H9 (cell line): ENCODE measurements around the gene SHANK1. TPM values are rescaled to one million over a fixed set of nuclear protein-coding genes. Genes with fewer than 3 reads are reported as not detected.
A peak's percentile ranks its signal among the peaks of the same experiment; 100 is the strongest.

ENCODE experiments used
- DNase-seq: peaks from one replicate; pipeline ENCODE4 v3.0.0-alpha.2; 2017
- H2AFZ ChIP-seq: one replicate; pipeline ENCODE4 v1.6.1; 2013; ENCODE audit warnings: mild to moderate bottlenecking, low read length, control low read depth, moderate library complexity
- H2AK5ac ChIP-seq: 2 replicates; pipeline ENCODE4 v1.6.1; 2013; ENCODE audit warnings: low read length, control low read depth, mixed read lengths; ENCODE audit not compliant: insufficient read length
- H2BK120ac ChIP-seq: one replicate; pipeline ENCODE4 v1.6.1; 2013; ENCODE audit warnings: low read depth, mild to moderate bottlenecking, low read length, control low read depth, inconsistent platforms; ENCODE audit not compliant: poor library complexity, severe bottlenecking
- H2BK12ac ChIP-seq: 2 replicates; pipeline ENCODE4 v1.6.1; 2013; ENCODE audit warnings: low read length, control low read depth, mixed read lengths, low read depth; ENCODE audit not compliant: insufficient read length
- H2BK15ac ChIP-seq: 2 replicates; pipeline ENCODE4 v1.6.1; 2013; ENCODE audit warnings: low read depth, low read length, control low read depth
- H2BK20ac ChIP-seq: one replicate; pipeline ENCODE4 v1.6.1; 2013; ENCODE audit warnings: low read depth, mild to moderate bottlenecking, low read length, control low read depth, inconsistent platforms; ENCODE audit not compliant: poor library complexity, severe bottlenecking
- H2BK5ac ChIP-seq: 2 replicates; pipeline ENCODE4 v1.6.1; 2013; ENCODE audit warnings: low read length, control low read depth, mixed read lengths; ENCODE audit not compliant: insufficient read length
- H3K14ac ChIP-seq: 2 replicates; pipeline ENCODE4 v1.6.1; 2013; ENCODE audit warnings: low read length, control low read depth; ENCODE audit not compliant: insufficient read depth
- H3K18ac ChIP-seq: 2 replicates; pipeline ENCODE4 v1.6.1; 2013; ENCODE audit warnings: low read depth, mild to moderate bottlenecking, mixed read lengths, low read length, control low read depth; ENCODE audit not compliant: insufficient read length
- H3K23ac ChIP-seq: 2 replicates; pipeline ENCODE4 v1.6.1; 2013; ENCODE audit warnings: low read length, control low read depth, mixed read lengths, low read depth; ENCODE audit not compliant: insufficient read length
- H3K23me2 ChIP-seq: 2 replicates; pipeline ENCODE4 v1.6.1; 2013; ENCODE audit warnings: low read depth, mild to moderate bottlenecking, mixed read lengths, low read length, control low read depth; ENCODE audit not compliant: insufficient read length, poor library complexity, severe bottlenecking
- H3K27ac ChIP-seq: 2 replicates; pipeline ENCODE4 v1.5.1; 2013; ENCODE audit warnings: low read length, control low read depth, mixed read lengths, low read depth; ENCODE audit not compliant: insufficient read length
- H3K27me3 ChIP-seq: 2 replicates; pipeline ENCODE4 v1.6.1; 2013; ENCODE audit warnings: low read length, control low read depth, inconsistent platforms; ENCODE audit not compliant: insufficient read depth
- H3K4ac ChIP-seq: 2 replicates; pipeline ENCODE4 v1.6.1; 2013; ENCODE audit warnings: low read depth, mild to moderate bottlenecking, control low read depth, inconsistent platforms, low read length, moderate library complexity
- H3K4me1 ChIP-seq: 2 replicates; pipeline ENCODE4 v1.6.1; 2013; ENCODE audit warnings: low read length, control low read depth, inconsistent platforms; ENCODE audit not compliant: insufficient read depth
- H3K4me2 ChIP-seq: 2 replicates; pipeline ENCODE4 v1.6.1; 2013; ENCODE audit warnings: low read length, control low read depth, mixed read lengths; ENCODE audit not compliant: insufficient read length, insufficient read depth
- H3K56ac ChIP-seq: 2 replicates; pipeline ENCODE4 v1.6.1; 2013; ENCODE audit warnings: low read depth, mild to moderate bottlenecking, mixed read lengths, low read length, control low read depth; ENCODE audit not compliant: insufficient read length
- H3K79me1 ChIP-seq: 2 replicates; pipeline ENCODE4 v1.6.1; 2013; ENCODE audit warnings: low read depth, mild to moderate bottlenecking, moderate library complexity, low read length, control low read depth, inconsistent platforms; ENCODE audit not compliant: insufficient read depth, poor library complexity, severe bottlenecking
- H3K79me2 ChIP-seq: 2 replicates; pipeline ENCODE4 v1.6.1; 2013; ENCODE audit warnings: low read length, control low read depth, inconsistent platforms; ENCODE audit not compliant: insufficient read depth
- H3K9ac ChIP-seq: 2 replicates; pipeline ENCODE4 v1.6.1; 2013; ENCODE audit warnings: low read length, control low read depth, mixed read lengths; ENCODE audit not compliant: insufficient read length; ENCODE audit errors: extremely low read depth
- H3K9me3 ChIP-seq: one replicate; pipeline ENCODE4 v1.6.1; 2013; ENCODE audit warnings: low read depth, low read length, inconsistent platforms; ENCODE audit not compliant: control insufficient read depth
- H3T11ph ChIP-seq: one replicate; pipeline ENCODE4 v1.6.1; 2013; ENCODE audit warnings: mild to moderate bottlenecking, low read length, control low read depth, inconsistent platforms
- H4K20me1 ChIP-seq: one replicate; pipeline ENCODE4 v1.6.1; 2013; ENCODE audit not compliant: control insufficient read depth, insufficient read length, insufficient read depth
- H4K5ac ChIP-seq: 2 replicates; pipeline ENCODE4 v1.6.1; 2013; ENCODE audit warnings: low read depth, mild to moderate bottlenecking, mixed read lengths, low read length, control low read depth; ENCODE audit not compliant: insufficient read length
- H4K8ac ChIP-seq: replicated peaks from 2 replicates; pipeline ENCODE4 v1.6.1; 2013; ENCODE audit warnings: low read length, control low read depth, mixed read lengths, low read depth; ENCODE audit not compliant: insufficient read length
- H4K91ac ChIP-seq: 2 replicates; pipeline ENCODE4 v1.6.1; 2013; ENCODE audit warnings: low read depth, mild to moderate bottlenecking, moderate library complexity, mixed read lengths, low read length, control low read depth; ENCODE audit not compliant: insufficient read length
- H3K27ac Mint-ChIP-seq, 3 experiments: 2 replicates in 2 of 3; 3 replicates in 1 of 3; pipeline ENCODE4 v1.8.0; 2020 to 2021; ENCODE audit warnings: mixed read lengths in 3 of 3, mild to moderate bottlenecking in 1 of 3, moderate library complexity in 1 of 3
- H3K27me3 Mint-ChIP-seq: 2 replicates; pipeline ENCODE4 v1.8.0; 2021; ENCODE audit warnings: low read depth, mild to moderate bottlenecking, moderate library complexity, mixed read lengths
- H3K36me3 Mint-ChIP-seq, 3 experiments: 2 replicates in 2 of 3; 3 replicates in 1 of 3; pipeline ENCODE4 v1.8.0; 2020 to 2021; ENCODE audit warnings: low read depth in 3 of 3, mixed read lengths in 3 of 3; ENCODE audit not compliant: insufficient read depth in 1 of 3
- H3K4me1 Mint-ChIP-seq, 2 experiments: 2 replicates each; pipeline ENCODE4 v1.8.0; 2020; ENCODE audit warnings: mixed read lengths in 2 of 2
- H3K4me3 Mint-ChIP-seq, 2 experiments: 2 replicates in 1 of 2; 3 replicates in 1 of 2; pipeline ENCODE4 v1.8.0; 2020 to 2021; ENCODE audit warnings: mild to moderate bottlenecking in 2 of 2, mixed read lengths in 2 of 2, moderate library complexity in 1 of 2
- H3K9me3 Mint-ChIP-seq, 2 experiments: 2 replicates in 1 of 2; 3 replicates in 1 of 2; pipeline ENCODE4 v1.8.0; 2020; ENCODE audit warnings: mild to moderate bottlenecking in 2 of 2, mixed read lengths in 2 of 2, moderate library complexity in 1 of 2
- CTCF ChIP-seq: fragments of 200-600 bp; sonication (generic); conservative IDR thresholded peaks from 3 replicates; pipeline ENCODE4 v1.8.0; 2021; ENCODE audit warnings: antibody characterized with exemption, mild to moderate bottlenecking
- WGBS: extraction: QIAGEN DNeasy Blood & Tissue Kit; methylation state at CpG from one replicate; pipeline ENCODE4 v1.1.7; 2013; ENCODE audit warnings: missing lambda C conversion rate, low lambda C conversion rate, mixed read lengths; ENCODE audit not compliant: insufficient read length; ENCODE audit errors: extremely low coverage; 5-methylcytosine and 5-hydroxymethylcytosine counted together
- total RNA-seq: library from RNA; stranded (reverse); gene quantifications from 2 replicates; pipeline ENCODE4 v1.2.1, GENCODE V29; 2021

The SHANK1 gene
- total RNA-seq, 1 experiment from 2014 or later, result 1.7 TPM

GRCh38 chr19:50723069-50723468, 3.5 kb upstream of the SHANK1 start, which contains the start of gene CLEC11A:
Gene CLEC11A, plus strand, starts transcription at chr19:50723364. Its CDS starts 162 bp downstream, at chr19:50723526.
- H3K9me3 Mint-ChIP-seq, result no peaks in the 10 kb centered on the region; a peak in 1 of 5 replicates
- Histone ChIP-seq H3K9me3 (no peaks in the 10 kb centered on the region), H3T11ph (no peak within 1 kb of the TSS), H2AFZ (no peak within 1 kb of the TSS), H4K20me1 (no peaks in the 10 kb centered on the region), H4K8ac (no peak within 1 kb of the TSS), H3K23ac (no peak within 1 kb of the TSS), H4K91ac (no peak within 1 kb of the TSS), H3K4me1 (peaks cover 7% of the 10 kb centered on the region; the same call in 1 of the 2 replicates), H3K27me3 (no peaks in the 10 kb centered on the region; the same call in 1 of the 2 replicates), H2BK5ac (no peak within 1 kb of the TSS), H3K9ac (no peak within 1 kb of the TSS), H3K56ac (no peak within 1 kb of the TSS), H3K27ac (no peak within 1 kb of the TSS), H3K23me2 (no peaks in the 10 kb centered on the region), H2BK12ac (no peak within 1 kb of the TSS), H2BK15ac (no peak within 1 kb of the TSS), H2BK120ac (no peak within 1 kb of the TSS), H4K5ac (no peak within 1 kb of the TSS), H3K18ac (no peak within 1 kb of the TSS), H2AK5ac (no peak within 1 kb of the TSS), H3K79me2 (no peaks in the 10 kb centered on the region), H3K4me2 (peak within 1 kb of the TSS; percentile 35), H3K79me1 (no peaks in the 10 kb centered on the region), H3K14ac (no peak within 1 kb of the TSS), H2BK20ac (no peak within 1 kb of the TSS), H3K4ac (no peak within 1 kb of the TSS)
- no peak for DNase-seq
- TF ChIP-seq CTCF, result no peak
- peak within 1 kb of the TSS; percentile 81 to 94 for H3K4me3 Mint-ChIP-seq
- peaks cover 70% of the 10 kb centered on the region for H3K27me3 Mint-ChIP-seq
- WGBS, result no CpG with 5 or more reads among the region's 15 CpGs
- no peaks in the 10 kb centered on the region; a peak in 2 of 7 replicates for H3K36me3 Mint-ChIP-seq
- peak within 1 kb of the TSS in 1 of 3 experiments; percentile 52; a peak in 1 of 7 replicates for H3K27ac Mint-ChIP-seq
- peaks cover 38 to 58% of the 10 kb centered on the region in 2 experiments for H3K4me1 Mint-ChIP-seq
